NCI-H187 treated with DMSO at 0.1 percent for 48 hours (cell line): ENCODE data around the gene MXRA8.

ENCODE experiments used
- DNase-seq: peaks from one replicate; lab custom pipeline; 2025; lab: John Stamatoyannopoulos, UW

Gene MXRA8

GRCh38 chr1:1366699-1367066, 8.3 kb upstream of the MXRA8 start:
- no peak for DNase-seq

GRCh38 chr1:1365875-1366698, 7.7 kb upstream of the MXRA8 start:
- DNase-seq: no peak

GRCh38 chr1:1364266-1364665, 5.9 kb upstream of the MXRA8 start:
- DNase-seq: no peak

GRCh38 chr1:1361982-1362423, 3.6 kb upstream of the MXRA8 start:
- no peak for DNase-seq

- no peak for DNase-seq
Observed at GRCh38 chr1:1361233-1361981, 3.1 kb upstream of the MXRA8 start.

GRCh38 chr1:1360506-1361169, 2.3 kb upstream of the MXRA8 start:
- no peak for DNase-seq

- no peak for DNase-seq
Observed at GRCh38 chr1:1359664-1360468, 1.5 kb upstream of the MXRA8 start.

- DNase-seq: no peak
Observed at GRCh38 chr1:1359308-1359663, 931 bp upstream of the MXRA8 start.

- DNase-seq: no peak
Observed at GRCh38 chr1:1357871-1358432, 403 bp downstream of the MXRA8 start.

- no peak for DNase-seq
Observed at GRCh38 chr1:1356796-1357401, 1.5 kb downstream of the MXRA8 start.

GRCh38 chr1:1356166-1356795, 2.1 kb downstream of the MXRA8 start:
- DNase-seq: no peak

- DNase-seq: no peak
Observed at GRCh38 chr1:1355416-1355815, 2.9 kb downstream of the MXRA8 start.

- DNase-seq: no peak
Observed at GRCh38 chr1:1354271-1355247, 3.8 kb downstream of the MXRA8 start.

- DNase-seq: no peak
Observed at GRCh38 chr1:1353389-1354151, 4.8 kb downstream of the MXRA8 start.

GRCh38 chr1:1352786-1353388, 5.5 kb downstream of the MXRA8 start:
- no peak for DNase-seq

- DNase-seq: no peak
Observed at GRCh38 chr1:1351511-1352427, 6.6 kb downstream of the MXRA8 start.

- no peak for DNase-seq
Observed at GRCh38 chr1:1349256-1350012, 8.9 kb downstream of the MXRA8 start, which contains the start of gene DVL1. Gene DVL1 (minus strand): TSS chr1:1349418. CDS start chr1:1349065, 353 bp downstream.
